Nucleus accumbens (tissue), 56 donors: ENCODE data around the gene CUEDC1.
"Not testable (repeated sequence)": the region's sequence is repeated elsewhere in the genome, so short reads cannot be mapped to it uniquely, and the experiment has no call there.

Experiments used
- DNase-seq, 56 donors: peaks; one replicate each; lab custom pipeline; 2025; lab: John Stamatoyannopoulos, UW

Gene CUEDC1

GRCh38 chr17:57852092-57852954, 102.9 kb downstream of the CUEDC1 start:
- no peak for DNase-seq

GRCh38 chr17:57849874-57850754, 105.1 kb downstream of the CUEDC1 start, which contains the start of gene MRPS23:
MRPS23 (minus strand) TSS chr17:57850044; CDS start chr17:57850010, 34 bp downstream.
- peak; percentile 74 to 99 (median 97) for DNase-seq

GRCh38 chr17:57849163-57849873, 105.9 kb downstream of the CUEDC1 start:
- DNase-seq = no peak

- DNase-seq = not testable (repeated sequence)
Observed at GRCh38 chr17:57846056-57846945, 108.9 kb downstream of the CUEDC1 start.

- DNase-seq = no peak
Observed at GRCh38 chr17:57842280-57842679, 112.9 kb downstream of the CUEDC1 start.

- DNase-seq = no peak
Observed at GRCh38 chr17:57839571-57839923, 115.7 kb downstream of the CUEDC1 start.

GRCh38 chr17:57838857-57839570, 116.2 kb downstream of the CUEDC1 start:
- no peak for DNase-seq

GRCh38 chr17:57838453-57838852, 116.8 kb downstream of the CUEDC1 start:
- DNase-seq = no peak

- DNase-seq = no peak
Observed at GRCh38 chr17:57835333-57835900, 119.8 kb downstream of the CUEDC1 start.

GRCh38 chr17:57834146-57834741, 121.0 kb downstream of the CUEDC1 start:
- DNase-seq = peak in 8 of 56 donors; percentile 6 to 53 (median 23)

GRCh38 chr17:57833179-57833939, 121.9 kb downstream of the CUEDC1 start:
- peak in 38 of 56 donors; percentile 18 to 83 (median 48) for DNase-seq

GRCh38 chr17:57832314-57833178, 122.7 kb downstream of the CUEDC1 start:
- no peak for DNase-seq

GRCh38 chr17:57830880-57831279, 124.3 kb downstream of the CUEDC1 start:
- DNase-seq = no peak

GRCh38 chr17:57823469-57824401, 131.5 kb downstream of the CUEDC1 start:
- no peak for DNase-seq

- DNase-seq = no peak
Observed at GRCh38 chr17:57819867-57820266, 135.3 kb downstream of the CUEDC1 start.
